EH (cell line): ENCODE results near the gene TOPAZ1.
"Not testable (repeated sequence)": the region's sequence is repeated elsewhere in the genome, so short reads cannot be mapped to it uniquely, and the experiment has no call there.

ENCODE experiments used
- DNase-seq: peaks from one replicate; pipeline ENCODE4 v3.0.0-alpha.2; 2015; ENCODE audit warnings: low read depth

The TOPAZ1 gene

DNA sequence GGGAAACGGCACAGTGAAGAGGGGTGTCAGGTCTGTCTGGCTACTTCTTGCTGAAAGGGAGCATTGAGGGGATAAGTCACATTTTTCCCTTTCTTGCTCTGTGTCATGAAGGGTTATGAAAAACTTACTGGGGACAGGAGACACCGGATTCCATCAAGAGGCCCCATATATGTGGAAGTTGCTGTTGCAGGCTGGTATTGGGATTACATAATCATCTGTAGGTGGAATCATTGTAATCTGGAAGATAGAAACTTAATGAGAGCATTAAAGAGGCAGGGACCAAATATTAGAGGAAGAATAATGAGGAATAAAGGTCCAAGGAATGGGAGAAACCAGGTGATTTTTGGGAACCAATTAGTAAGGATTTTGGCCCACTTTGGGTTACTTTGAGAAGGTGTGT lies 92.6 kb downstream of the TOPAZ1 start:
- no peak for DNase-seq

- DNase-seq: peak; percentile 16
Measured at GRCh38 chr3:44337248-44337785, 95.6 kb downstream of the TOPAZ1 start.

GRCh38 chr3:44338010-44338827 lies 96.5 kb downstream of the TOPAZ1 start, which contains the start of gene TCAIM:
TSS of gene TCAIM (plus strand) at chr3:44338766. CDS start at chr3:44354783, 16,017 bp downstream.
- peak; percentile 97 for DNase-seq

DNA sequence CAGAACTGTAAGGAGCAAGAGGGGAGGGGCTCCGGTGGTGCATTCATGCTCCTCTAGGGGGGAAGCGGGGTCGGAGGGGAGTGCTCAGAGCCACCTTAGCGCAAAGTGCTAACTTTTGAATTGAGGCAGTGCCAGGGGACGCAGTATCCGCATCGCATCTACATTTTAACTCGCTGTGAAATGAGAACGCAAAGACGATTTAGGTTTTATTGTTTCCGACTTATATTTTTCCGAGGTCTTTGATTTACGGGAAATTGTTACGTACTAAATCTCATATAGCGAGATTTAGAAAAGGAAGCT lies 97.1 kb downstream of the TOPAZ1 start:
- DNase-seq: no peak

DNA sequence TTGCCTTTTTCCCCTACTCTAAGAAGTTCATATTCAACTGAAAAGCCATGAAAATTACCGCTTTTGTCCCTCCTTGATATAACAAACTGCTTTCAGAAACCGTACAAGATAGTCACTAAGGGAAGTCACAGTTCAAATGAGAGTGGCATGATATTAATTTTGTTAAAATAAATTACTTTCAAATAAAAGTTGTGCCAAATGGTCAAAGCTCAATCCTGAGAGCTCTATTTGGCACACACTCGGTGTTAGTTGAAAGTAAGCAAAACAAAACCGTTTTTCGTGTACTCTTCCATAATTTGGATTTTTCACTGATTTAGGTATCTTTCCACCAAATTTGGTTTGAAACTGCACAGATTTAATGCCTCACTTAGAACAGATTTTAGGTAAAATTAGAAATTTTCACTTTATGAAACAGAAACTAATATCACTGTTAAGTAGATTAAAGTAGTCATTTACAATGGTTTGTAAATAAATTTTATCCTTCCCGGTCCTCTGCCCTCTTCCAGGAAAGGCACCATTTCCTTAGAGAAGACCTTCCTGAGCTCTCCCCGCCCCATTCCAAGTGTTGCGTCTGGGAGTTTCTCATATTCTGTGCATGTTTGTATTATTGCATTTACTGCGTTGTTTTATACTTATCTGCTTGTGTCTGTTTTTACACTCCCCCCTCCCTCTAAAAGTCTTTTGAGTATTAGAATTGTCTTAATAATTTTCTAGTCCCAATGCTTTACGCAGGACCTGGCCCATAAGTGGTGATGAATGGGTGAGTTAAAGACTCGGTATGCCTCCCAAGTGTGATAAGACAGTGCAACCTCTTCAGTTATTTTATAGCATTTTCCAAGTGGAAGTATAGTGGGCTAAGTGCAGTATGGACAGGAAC lies 97.7 kb downstream of the TOPAZ1 start:
- DNase-seq: no peak

DNA sequence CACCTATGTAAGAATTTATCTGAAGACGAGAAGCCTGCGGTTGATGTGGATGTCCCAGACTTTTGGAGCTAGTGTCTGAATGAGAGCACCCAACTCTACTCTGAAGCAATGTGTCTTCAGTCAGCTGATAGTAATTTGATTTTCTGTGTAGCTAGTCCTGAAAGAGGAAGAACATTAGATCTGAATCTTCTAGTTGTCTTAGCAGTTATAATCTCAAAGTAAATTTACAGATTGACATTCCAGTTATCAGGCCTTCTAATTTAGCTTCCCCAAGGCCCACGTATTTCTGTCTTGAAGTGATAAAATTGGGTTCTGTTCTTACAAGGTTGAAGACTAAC lies 98.3 kb downstream of the TOPAZ1 start:
- DNase-seq: no peak

DNA sequence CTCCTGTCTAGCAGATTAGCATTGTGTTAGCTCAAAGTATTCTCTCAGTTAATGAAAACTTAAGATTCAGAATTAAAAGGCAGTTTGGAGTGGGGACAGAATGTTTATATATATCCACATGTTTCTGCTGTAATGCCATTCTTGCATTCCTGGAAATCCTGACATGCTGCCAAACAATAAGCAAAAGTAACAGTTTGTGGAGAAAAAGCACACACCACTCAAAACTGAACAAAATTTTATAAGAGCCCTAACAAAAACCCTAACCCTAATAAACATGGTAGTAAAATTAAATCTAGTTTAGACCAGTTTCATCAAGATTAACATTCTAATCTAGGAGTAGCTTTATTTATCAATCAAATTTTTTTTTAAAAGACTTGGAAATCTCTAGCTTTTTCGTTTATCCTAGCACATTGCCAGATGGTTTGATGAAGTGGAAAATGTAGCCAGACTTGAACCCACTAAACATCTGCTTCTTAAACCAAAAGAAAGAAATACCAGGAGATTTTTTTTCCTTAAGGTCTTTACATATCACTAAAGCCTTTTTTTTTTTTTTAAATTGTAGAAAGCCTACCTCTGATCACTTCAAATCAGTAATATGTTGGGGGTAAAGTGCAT lies 100.6 kb downstream of the TOPAZ1 start:
- DNase-seq: peak; percentile 87

DNA sequence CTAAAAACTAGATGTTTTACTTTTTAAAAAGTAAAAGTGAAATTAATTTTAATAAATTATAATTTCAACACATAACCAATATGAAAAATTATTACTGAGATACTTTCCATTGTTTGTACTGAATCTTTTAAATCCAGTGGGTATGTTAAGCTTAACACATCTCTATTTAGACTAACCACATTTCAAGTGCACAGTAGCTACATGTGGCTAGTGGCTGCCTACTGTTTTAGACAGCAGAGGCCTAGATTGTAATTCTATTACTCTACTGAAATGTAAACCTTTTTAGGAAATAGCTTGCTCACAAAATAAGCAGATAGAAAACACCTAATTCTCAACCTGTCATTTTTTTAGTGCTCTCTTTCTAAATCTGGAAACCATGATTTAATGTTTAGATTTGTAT lies 101.7 kb downstream of the TOPAZ1 start:
- DNase-seq: no peak

DNA sequence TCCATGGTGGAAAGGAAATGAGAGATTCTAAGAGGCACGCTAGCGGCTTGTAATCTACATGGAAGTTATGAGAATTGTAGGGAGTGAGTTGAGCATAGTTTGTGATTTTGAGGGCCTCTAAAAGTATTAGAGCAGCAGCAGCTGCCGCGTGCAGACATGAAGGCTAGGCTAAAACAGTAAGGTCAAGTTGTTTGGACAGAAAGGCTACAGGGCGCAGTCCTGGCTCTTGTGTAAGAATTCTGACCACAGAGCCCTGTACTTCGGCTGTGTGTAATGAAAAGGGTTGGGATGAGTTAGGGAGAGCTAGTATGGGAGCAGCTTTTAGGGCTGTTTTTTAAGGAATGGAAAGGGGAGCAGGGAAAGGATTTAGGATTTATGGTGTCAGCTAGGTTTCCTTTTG lies 104.9 kb downstream of the TOPAZ1 start:
- not testable (repeated sequence) for DNase-seq

- DNase-seq: no peak
Measured at GRCh38 chr3:44348993-44349392, 107.3 kb downstream of the TOPAZ1 start.

DNA sequence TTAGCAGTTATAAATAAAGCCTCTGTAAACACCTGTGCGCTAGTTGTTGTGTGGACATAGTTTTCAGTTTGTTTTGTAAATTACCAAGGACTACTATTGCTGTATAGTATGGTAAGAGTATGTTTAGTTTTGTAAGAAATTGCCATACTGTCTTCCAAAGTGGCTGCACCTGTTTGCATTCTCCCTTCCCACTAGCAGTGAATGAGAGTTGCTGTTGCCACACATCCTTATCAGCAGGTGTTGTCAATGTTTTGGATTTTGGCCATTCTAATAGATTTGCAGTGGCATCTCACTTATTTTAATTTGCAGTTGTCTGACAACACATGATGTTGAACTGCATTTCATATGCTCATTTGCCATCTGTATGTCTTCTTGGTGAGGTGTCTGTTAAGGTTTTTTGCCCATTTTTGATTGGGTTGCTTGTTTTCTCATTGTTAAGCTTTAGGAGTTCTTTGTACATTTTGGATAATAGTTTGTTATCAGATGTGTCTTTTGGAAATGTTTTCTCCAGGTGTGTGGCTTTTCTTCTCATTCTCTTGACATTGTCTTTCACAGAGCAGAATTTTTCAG lies 111.8 kb downstream of the TOPAZ1 start:
- no peak for DNase-seq

DNA sequence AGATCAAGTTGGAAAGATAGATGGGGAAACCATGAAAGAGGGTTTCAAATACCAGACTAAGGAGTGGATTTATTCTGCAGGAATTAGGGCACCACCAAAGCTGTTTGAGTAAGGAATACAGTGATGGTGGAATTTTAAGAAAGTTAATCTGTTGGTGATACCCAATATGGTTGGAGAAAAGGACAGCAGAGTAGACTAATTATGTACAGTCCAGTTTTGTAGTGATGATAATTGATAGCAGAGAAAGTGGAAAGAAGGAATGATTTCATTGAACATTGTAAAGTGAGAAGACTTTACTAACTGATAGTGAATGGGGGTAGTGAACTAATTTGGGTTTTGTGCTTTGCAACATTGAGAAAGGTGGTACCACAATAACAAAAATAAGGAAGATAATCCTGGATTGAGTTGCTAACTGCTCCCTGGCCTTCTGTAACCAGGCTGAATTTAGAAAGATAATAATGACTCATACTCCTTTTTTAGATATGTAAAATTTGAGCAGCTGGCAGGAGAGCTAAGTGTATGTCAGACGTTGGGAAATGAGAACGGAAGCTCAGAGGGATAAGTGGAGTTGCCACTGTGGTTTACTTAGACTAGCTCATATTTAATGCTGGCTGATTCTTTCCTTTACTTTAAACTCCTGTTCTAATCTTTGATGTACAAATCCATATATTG lies 113.8 kb downstream of the TOPAZ1 start:
- DNase-seq: peak; percentile 87

- peak; percentile 25 for DNase-seq
Measured at GRCh38 chr3:44359146-44359751, 117.6 kb downstream of the TOPAZ1 start.

DNA sequence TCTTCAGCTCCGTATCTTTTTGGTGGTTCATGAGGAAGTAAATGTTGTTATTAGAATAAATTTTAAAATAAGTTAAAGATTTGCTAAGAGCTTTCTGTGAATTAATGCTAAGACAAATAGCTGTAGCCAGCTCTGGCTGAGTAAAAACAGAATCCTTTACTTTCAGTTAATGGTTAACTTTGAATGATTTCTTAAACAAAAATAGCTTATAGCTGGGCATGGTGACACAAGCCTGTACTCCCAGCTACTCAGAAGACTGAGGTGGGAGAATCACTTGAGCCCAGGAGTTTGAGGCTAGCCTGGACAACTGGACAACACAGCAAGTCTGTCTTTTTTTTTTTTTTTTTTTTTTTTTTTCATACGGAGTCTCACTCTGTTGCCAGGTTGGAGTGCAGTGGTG lies 121.9 kb downstream of the TOPAZ1 start:
- no peak for DNase-seq

- DNase-seq: no peak
Measured at GRCh38 chr3:44365952-44366351, 124.3 kb downstream of the TOPAZ1 start.

DNA sequence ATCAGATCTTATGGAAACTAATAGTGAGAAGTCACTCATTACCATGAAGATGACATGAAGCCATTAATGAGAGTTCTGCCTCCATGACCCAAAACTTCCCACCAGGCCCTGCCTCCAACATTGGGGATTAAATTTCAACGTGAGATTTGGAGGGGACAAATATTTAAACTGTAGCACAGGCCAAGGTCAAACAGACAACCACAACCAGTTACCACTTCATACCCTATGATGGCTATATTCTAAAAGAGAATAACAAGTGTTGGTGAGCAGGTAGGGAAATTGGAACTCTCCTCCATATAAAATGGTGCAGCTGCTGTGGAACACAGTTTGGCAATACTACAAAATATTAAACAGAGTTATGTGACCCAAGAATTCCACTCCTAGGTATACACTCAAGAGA lies 133.8 kb downstream of the TOPAZ1 start:
- DNase-seq: no peak
